K562 (cell line): Measurements from ENCODE around the gene C6orf47. TPM values are rescaled to one million over a fixed set of nuclear protein-coding genes. Genes with fewer than 3 reads are reported as not detected.

Experiments
- ATF7 ChIP-seq: fragments of 450-650 bp; IDR thresholded peaks from 2 replicates; pipeline ENCODE4 v1.7.1; 2014; ENCODE audit warnings: mild to moderate bottlenecking, moderate library complexity
- EWSR1 ChIP-seq: fragments of 450-650 bp; IDR thresholded peaks from 2 replicates; pipeline ENCODE4 v1.6.1; 2018; ENCODE audit warnings: borderline replicate concordance, mild to moderate bottlenecking, low read depth, moderate library complexity; ENCODE audit not compliant: partially characterized antibody
- RBFOX2 ChIP-seq: fragments of 200-400 bp; formaldehyde crosslinking; IDR thresholded peaks from 2 replicates; pipeline ENCODE4 v1.6.1; 2017; ENCODE audit warnings: low read depth, mild to moderate bottlenecking, low read length, moderate library complexity
- SNRNP70 ChIP-seq: fragments of 200-400 bp; formaldehyde crosslinking; optimal IDR thresholded peaks from 2 replicates; pipeline ENCODE3; 2017; ENCODE audit warnings: low read depth, low read length
- polyA plus RNA-seq, 8 experiments: library from polyadenylated mRNA; depleted of rRNA in 4 of 8; stranded (reverse) in 5 of 8; unstranded in 3 of 8; fragments of >200 nt; fragmentation: Nextera tagmentation in 2 of 8; fragmentation: Illumina TruSeq in 1 of 8; extraction: Ambion mirVana in 2 of 8; extraction: Trizol in 1 of 8; gene quantifications; 2 replicates each; pipeline versions ENCODE4 v1.2.1 to v1.2.3, GENCODE V29; 2011 to 2014; ENCODE audit warnings: inconsistent platforms in 1 of 8, missing spikeins in 1 of 8
- total RNA-seq, 7 experiments: library from RNA; depleted of rRNA in 6 of 7; stranded (reverse); fragments of >200 nt in 6 of 7; fragmentation: Illumina TruSeq in 2 of 7; extraction: Trizol in 2 of 7; gene quantifications; 2 replicates each; pipeline versions ENCODE4 v1.2.1 to v1.2.3, GENCODE V29; 2011 to 2021; ENCODE audit warnings: low replicate concordance in 1 of 7
- TF ChIP-seq, protein P1 (sequence below): IDR thresholded peaks from 2 replicates; pipeline ENCODE4 v1.6.1; 2014; ENCODE audit warnings: antibody characterized with exemption
- TF ChIP-seq, protein P2 (sequence below): sonication (generic); formaldehyde crosslinking; IDR thresholded peaks from 2 replicates; pipeline ENCODE4 v1.8.0; 2022; ENCODE audit warnings: missing genetic modification reagents, mild to moderate bottlenecking, moderate library complexity, borderline replicate concordance
- TF ChIP-seq, protein P3 (sequence below): fragments of 250-450 bp; sonication (Bioruptor Pico); IDR thresholded peaks from 2 replicates; pipeline ENCODE4 v1.9.0; 2021; ENCODE audit warnings: mild to moderate bottlenecking, inconsistent platforms
- TF ChIP-seq, protein P4 (sequence below): sonication (generic); formaldehyde crosslinking; IDR thresholded peaks from 2 replicates; pipeline ENCODE4 v1.8.1; 2022; ENCODE audit warnings: missing genetic modification reagents

C6orf47 gene
- total and polyA plus RNA-seq, 9 of the 15 experiments (the other 6 are each of a cell fraction or from before 2014, with no cell fraction given): 0.14 to 43.8 (median 27.0) TPM

DNA sequence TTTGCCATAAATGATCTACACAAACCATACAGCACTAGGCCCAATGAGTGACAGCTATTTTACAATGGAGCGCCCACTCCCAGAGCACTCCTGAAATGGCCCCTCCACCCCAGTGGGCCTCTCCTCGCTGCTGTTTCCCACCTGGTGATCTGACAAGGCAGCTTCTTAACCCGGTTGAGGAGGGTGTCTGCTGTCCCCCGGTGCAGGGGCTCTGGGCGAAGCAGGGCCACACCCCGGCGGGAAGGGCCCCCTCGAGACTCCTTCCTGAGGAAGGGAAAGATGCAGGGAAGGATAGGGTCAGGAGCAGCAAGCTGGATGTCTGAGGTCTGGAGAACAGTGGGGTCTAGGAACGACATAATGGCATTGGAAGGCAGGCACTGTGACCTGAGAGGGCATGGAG lies 32.3 kb upstream of the C6orf47 start (continued):
- TF ChIP-seq, protein P1, sequence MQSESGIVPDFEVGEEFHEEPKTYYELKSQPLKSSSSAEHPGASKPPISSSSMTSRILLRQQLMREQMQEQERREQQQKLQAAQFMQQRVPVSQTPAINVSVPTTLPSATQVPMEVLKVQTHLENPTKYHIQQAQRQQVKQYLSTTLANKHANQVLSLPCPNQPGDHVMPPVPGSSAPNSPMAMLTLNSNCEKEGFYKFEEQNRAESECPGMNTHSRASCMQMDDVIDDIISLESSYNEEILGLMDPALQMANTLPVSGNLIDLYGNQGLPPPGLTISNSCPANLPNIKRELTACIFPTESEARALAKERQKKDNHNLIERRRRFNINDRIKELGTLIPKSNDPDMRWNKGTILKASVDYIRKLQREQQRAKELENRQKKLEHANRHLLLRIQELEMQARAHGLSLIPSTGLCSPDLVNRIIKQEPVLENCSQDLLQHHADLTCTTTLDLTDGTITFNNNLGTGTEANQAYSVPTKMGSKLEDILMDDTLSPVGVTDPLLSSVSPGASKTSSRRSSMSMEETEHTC: no peak
- TF ChIP-seq EWSR1 (no peak), SNRNP70 (no peak), ATF7 (no peak), RBFOX2 (0 out of 2 replicates have a peak, but pooled peaks have one; percentile 7)
- TF ChIP-seq, protein P2, sequence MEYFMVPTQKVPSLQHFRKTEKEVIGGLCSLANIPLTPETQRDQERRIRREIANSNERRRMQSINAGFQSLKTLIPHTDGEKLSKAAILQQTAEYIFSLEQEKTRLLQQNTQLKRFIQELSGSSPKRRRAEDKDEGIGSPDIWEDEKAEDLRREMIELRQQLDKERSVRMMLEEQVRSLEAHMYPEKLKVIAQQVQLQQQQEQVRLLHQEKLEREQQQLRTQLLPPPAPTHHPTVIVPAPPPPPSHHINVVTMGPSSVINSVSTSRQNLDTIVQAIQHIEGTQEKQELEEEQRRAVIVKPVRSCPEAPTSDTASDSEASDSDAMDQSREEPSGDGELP (CRISPR knock-in tag): 0 out of 2 replicates have a peak, but pooled peaks have one; percentile 14
- TF ChIP-seq, protein P3, sequence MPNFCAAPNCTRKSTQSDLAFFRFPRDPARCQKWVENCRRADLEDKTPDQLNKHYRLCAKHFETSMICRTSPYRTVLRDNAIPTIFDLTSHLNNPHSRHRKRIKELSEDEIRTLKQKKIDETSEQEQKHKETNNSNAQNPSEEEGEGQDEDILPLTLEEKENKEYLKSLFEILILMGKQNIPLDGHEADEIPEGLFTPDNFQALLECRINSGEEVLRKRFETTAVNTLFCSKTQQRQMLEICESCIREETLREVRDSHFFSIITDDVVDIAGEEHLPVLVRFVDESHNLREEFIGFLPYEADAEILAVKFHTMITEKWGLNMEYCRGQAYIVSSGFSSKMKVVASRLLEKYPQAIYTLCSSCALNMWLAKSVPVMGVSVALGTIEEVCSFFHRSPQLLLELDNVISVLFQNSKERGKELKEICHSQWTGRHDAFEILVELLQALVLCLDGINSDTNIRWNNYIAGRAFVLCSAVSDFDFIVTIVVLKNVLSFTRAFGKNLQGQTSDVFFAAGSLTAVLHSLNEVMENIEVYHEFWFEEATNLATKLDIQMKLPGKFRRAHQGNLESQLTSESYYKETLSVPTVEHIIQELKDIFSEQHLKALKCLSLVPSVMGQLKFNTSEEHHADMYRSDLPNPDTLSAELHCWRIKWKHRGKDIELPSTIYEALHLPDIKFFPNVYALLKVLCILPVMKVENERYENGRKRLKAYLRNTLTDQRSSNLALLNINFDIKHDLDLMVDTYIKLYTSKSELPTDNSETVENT: no peak
- TF ChIP-seq, protein P4, sequence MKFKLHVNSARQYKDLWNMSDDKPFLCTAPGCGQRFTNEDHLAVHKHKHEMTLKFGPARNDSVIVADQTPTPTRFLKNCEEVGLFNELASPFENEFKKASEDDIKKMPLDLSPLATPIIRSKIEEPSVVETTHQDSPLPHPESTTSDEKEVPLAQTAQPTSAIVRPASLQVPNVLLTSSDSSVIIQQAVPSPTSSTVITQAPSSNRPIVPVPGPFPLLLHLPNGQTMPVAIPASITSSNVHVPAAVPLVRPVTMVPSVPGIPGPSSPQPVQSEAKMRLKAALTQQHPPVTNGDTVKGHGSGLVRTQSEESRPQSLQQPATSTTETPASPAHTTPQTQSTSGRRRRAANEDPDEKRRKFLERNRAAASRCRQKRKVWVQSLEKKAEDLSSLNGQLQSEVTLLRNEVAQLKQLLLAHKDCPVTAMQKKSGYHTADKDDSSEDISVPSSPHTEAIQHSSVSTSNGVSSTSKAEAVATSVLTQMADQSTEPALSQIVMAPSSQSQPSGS (CRISPR knock-in tag): no peak
- TF ChIP-seq, all 486 proteins: peak for 4
